DND-41 (cell line): ENCODE measurements around the gene TMEM239.

Experiments
- ATAC-seq: fragments of 200-7000 bp; cut with Tn5 transposase; 3 replicates; pipeline ENCODE4 v1.9.1; 2021; ENCODE audit warnings: low read depth; ENCODE audit not compliant: insufficient read depth
- DNase-seq: peaks from one replicate; pipeline ENCODE4 v3.0.0-alpha.2; 2020
- H2AFZ ChIP-seq: 2 replicates; pipeline ENCODE4 v1.6.0; 2012; ENCODE audit warnings: low read depth, low read length
- H3K27ac ChIP-seq: 2 replicates; pipeline ENCODE4 v1.5.1; 2012; ENCODE audit warnings: low read length, inconsistent platforms
- H3K27me3 ChIP-seq: fragments of 200-600 bp; sonication (generic); 2 replicates; pipeline ENCODE4 v1.6.0; 2012; ENCODE audit warnings: low read length, mild to moderate bottlenecking, inconsistent platforms; ENCODE audit not compliant: insufficient read depth, poor library complexity
- H3K36me3 ChIP-seq: 2 replicates; pipeline ENCODE4 v1.5.1; 2012; ENCODE audit warnings: low read length, inconsistent platforms; ENCODE audit not compliant: insufficient read depth
- H3K4me1 ChIP-seq: 2 replicates; pipeline ENCODE4 v1.5.1; 2012; ENCODE audit warnings: mild to moderate bottlenecking, low read length; ENCODE audit not compliant: insufficient read depth
- H3K4me2 ChIP-seq: 2 replicates; pipeline ENCODE4 v1.6.0; 2012; ENCODE audit warnings: mild to moderate bottlenecking, moderate library complexity, low read length, inconsistent platforms; ENCODE audit not compliant: insufficient read depth
- H3K4me3 ChIP-seq, 2 experiments: fragments of 200-600 bp in 1 of 2; shearing (Covaris generic) in 1 of 2; 2 replicates each; pipeline ENCODE4 v1.5.1; 2012 to 2016; ENCODE audit warnings: inconsistent platforms in 2 of 2, low read length in 2 of 2, mild to moderate bottlenecking in 2 of 2, low read depth in 1 of 2, moderate library complexity in 1 of 2
- H3K79me2 ChIP-seq: 2 replicates; pipeline ENCODE4 v1.6.0; 2012; ENCODE audit warnings: low read length, inconsistent platforms; ENCODE audit not compliant: insufficient read depth
- H3K9ac ChIP-seq: 2 replicates; pipeline ENCODE4 v1.6.0; 2012; ENCODE audit warnings: low read depth, mild to moderate bottlenecking, inconsistent platforms, low read length, moderate library complexity
- H3K9me3 ChIP-seq: 2 replicates; pipeline ENCODE4 v1.5.1; 2012; ENCODE audit warnings: low read length, moderate library complexity, mild to moderate bottlenecking, inconsistent platforms; ENCODE audit not compliant: insufficient read depth, severe bottlenecking
- H4K20me1 ChIP-seq: 2 replicates; pipeline ENCODE4 v1.6.0; 2012; ENCODE audit warnings: low read length; ENCODE audit not compliant: insufficient read depth
- CTCF ChIP-seq: IDR thresholded peaks from 2 replicates; pipeline ENCODE4 v1.5.1; 2012; ENCODE audit warnings: borderline replicate concordance, low read length, moderate library complexity, mild to moderate bottlenecking; ENCODE audit not compliant: poor library complexity, severe bottlenecking; ENCODE audit errors: extremely low read depth
- EZH2 ChIP-seq: IDR thresholded peaks from 3 replicates; pipeline ENCODE4 v1.6.1; 2012; ENCODE audit warnings: borderline replicate concordance, low read depth, mild to moderate bottlenecking, moderate library complexity, low read length, inconsistent platforms; ENCODE audit not compliant: severe bottlenecking

The TMEM239 gene

GRCh38 chr20:2836035-2836434, 19.9 kb downstream of the TMEM239 start:
- DNase-seq (no peak), ATAC-seq (no peak)
- no peak overlapping the region for H3K4me2 ChIP-seq
- no peak overlapping the region for H3K4me3 ChIP-seq
- no peak overlapping the region for H2AFZ ChIP-seq
- no peak overlapping the region for H3K9ac ChIP-seq
- H3K9me3 ChIP-seq = no peaks in the 10 kb centered on the region
- no peaks in the 10 kb centered on the region for H4K20me1 ChIP-seq
- H3K36me3 ChIP-seq = no peaks in the 10 kb centered on the region
- H3K4me1 ChIP-seq = peaks cover 13% of the 10 kb centered on the region
- H3K27ac ChIP-seq = no peak overlapping the region
- TF ChIP-seq CTCF = no peak
- peaks cover 12% of the 10 kb centered on the region for H3K27me3 ChIP-seq
- no peaks in the 10 kb centered on the region for H3K79me2 ChIP-seq

- Histone ChIP-seq H3K4me2 (no peak overlapping the region), H2AFZ (no peak overlapping the region), H3K27me3 (peaks cover 12% of the 10 kb centered on the region), H3K4me3 (no peak overlapping the region), H3K79me2 (no peaks in the 10 kb centered on the region), H3K27ac (no peak overlapping the region), H3K9me3 (no peaks in the 10 kb centered on the region), H3K4me1 (peaks cover 22% of the 10 kb centered on the region), H3K36me3 (no peaks in the 10 kb centered on the region), H3K9ac (no peak overlapping the region), H4K20me1 (no peaks in the 10 kb centered on the region)
- TF ChIP-seq CTCF (no peak), EZH2 (no peak)
- ATAC-seq = no peak
- peak; percentile 2 for DNase-seq
These were observed 21.2 kb downstream of the TMEM239 start for GRCh38 chr20:2837221-2837960.

- Histone ChIP-seq H3K9me3 (no peaks in the 10 kb centered on the region), H3K27ac (no peak overlapping the region), H4K20me1 (no peaks in the 10 kb centered on the region), H3K9ac (no peak overlapping the region), H2AFZ (no peak overlapping the region), H3K4me1 (peaks cover 22% of the 10 kb centered on the region), H3K27me3 (peaks cover 10% of the 10 kb centered on the region), H3K79me2 (no peaks in the 10 kb centered on the region), H3K4me2 (no peak overlapping the region), H3K36me3 (no peaks in the 10 kb centered on the region), H3K4me3 (no peak overlapping the region)
- no peak for TF ChIP-seq CTCF
- TF ChIP-seq EZH2 = no peak
- peak; percentile 9 for DNase-seq
- ATAC-seq = no peak
These were observed 22.1 kb downstream of the TMEM239 start for GRCh38 chr20:2838170-2838797.
